ENCODE data around the gene ITGB6. TPM values are rescaled to one million over a fixed set of nuclear protein-coding genes. Genes with fewer than 3 reads are reported as not detected.
A peak's percentile ranks its signal among the peaks of the same experiment; 100 is the strongest.

Gene ITGB6
- total RNA-seq, 1 donor from 2014 or later, result 0.16 TPM

DNA sequence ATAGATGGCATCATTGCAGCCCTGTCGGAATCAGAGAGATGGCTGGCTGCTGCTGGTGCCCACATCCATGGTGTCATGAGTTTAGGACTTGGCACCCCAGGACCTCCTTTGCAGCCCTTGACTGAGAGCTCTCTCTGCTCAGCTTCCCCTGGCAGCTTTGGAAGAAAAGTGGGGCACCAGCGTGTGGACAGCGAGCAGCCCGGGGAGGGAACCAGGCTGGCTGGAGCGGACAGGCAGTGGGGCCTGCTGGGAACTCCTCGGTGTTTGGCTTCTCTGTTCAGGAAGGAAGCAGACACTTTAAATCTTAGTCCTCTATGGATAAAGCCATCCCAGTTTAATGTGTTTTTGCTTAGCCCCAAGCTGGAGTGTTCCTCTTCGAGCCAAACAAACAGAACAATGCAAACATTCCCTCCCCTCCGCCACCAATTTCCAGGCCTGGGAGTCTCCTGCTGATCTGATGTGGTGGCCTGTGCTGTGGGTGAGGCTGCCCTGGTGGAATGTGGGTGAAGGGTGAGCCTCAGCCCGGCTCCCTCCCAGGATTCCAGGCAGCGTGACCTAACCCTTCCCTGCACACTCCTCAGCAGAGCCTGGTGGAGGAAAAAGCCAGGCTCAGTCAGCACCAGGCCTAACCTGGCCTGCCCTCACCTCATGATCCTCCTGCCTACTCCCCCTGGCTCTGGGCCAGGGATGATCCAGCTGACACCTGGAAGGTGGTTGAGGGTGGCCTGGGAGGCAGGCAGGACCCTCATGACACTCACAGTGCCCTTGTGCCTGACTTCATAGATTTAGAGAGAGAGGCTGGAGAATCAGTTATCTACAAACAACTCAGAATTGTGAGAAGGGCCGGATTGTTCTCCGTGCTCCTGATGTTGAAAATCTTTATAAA, 21.6 kb upstream of the ITGB6 start:
- DNase-seq, result no peak

DNA sequence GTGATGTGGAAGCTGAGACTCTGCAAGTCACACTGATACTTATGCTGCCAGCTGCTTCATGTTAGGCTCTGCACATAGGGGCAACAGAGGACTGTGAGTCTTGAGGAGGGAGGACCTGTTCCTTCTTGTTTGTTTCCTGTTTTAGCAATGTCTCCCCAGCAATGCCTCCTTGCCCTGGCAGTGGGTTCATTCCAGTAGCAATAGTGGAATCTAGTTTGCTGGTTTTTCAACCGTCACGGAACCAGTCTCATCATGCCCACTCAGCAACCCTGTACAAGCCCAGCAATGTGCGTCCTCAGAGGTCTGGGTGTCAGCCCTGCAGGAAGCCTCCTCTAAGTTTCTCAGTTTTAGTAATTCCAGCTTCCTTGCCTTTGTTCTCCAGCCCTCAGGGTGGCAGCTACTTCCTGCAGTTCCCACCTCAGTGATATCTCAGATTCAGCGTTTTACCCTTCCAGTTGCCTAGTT, 20.5 kb upstream of the ITGB6 start:
- no peak for DNase-seq

GRCh38 chr2:160220026-160220425, 20.0 kb upstream of the ITGB6 start:
- no peak for DNase-seq

- no peak for DNase-seq
Observed at GRCh38 chr2:160214461-160215445, 14.7 kb upstream of the ITGB6 start.

DNA sequence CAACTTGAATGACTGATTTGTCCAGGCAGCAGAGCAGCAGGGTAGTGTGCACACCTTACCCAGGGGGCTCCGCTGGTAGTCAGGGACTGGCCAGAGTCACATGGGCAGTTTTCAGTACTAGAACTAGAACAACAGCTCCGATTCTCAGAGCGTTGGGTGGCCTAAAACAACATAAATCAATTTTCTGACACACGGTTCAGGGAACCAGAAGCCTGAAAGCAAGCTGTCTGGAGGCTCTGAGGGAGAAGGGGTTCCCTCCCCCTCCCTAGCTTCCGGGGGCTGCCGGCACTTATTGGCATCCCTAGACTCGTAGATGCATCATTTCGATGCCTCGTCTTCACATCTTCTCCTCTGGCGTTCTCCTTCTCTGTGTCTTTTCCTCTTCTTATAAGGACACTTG, 13.4 kb upstream of the ITGB6 start:
- DNase-seq, result no peak

DNA sequence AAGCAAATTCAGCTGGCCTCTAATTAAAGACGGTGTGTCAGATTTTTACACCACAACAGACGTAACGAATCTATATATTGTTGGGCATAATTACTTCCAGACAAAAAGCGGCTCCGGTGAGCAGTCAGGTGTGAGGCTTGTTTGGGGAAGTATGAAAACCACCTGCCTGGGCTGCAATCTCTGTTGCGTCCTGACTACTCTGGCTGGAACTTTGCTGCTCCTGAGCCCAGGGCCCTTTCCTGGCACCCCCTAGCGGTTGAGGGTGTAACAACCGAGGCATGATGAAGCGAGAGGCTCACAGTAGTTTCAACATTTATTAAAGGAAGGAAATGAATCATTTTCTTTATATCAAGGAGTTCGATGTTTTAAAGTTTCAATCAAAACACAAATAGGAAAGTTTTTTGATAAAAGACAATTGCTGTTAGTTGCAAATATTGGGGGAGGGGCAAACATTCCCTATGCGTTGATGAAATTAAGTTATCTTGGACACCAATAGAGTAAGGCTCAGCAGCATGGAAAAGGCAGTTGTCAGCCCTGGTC, 10.6 kb upstream of the ITGB6 start:
- DNase-seq, result no peak

DNA sequence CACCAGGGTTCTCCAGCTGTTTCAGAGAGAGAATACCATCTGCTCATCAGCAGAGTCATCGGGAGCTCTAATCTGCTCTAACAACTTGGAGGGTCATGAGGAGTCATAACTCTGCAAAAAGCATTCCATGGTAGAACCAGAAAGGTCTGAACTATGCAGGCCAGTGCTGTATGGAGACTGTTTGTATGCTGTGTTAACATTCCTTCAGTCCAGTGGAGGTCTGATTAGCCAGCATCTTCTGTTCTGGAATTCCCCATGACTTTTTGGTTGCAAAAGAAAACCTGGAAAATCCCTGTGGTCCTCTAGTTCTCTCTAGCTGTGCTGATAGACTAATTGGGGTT, 9.4 kb upstream of the ITGB6 start:
- no peak for DNase-seq

GRCh38 chr2:160208655-160209515, 8.8 kb upstream of the ITGB6 start:
- no peak for DNase-seq

GRCh38 chr2:160207804-160208654, 8.0 kb upstream of the ITGB6 start:
- peak; percentile 16 for DNase-seq

DNA sequence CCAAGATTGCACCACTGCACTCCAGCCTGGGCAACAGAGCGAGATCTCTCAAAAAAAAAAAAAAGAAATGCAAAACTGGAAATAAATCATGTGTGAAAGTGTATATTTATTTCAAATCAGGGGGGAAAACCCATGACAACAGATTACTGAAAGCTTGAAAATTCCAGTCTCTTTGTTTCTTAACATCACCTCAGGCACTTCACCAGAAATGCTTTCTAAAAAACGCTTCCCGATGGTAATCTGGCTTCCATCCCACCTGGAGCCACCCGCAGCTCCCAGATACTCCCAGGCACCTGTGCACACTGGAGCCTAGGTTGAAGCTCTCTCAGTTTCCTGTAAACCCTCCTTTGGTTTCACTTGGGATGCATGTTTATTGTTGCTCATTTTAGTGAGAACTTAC, 7.2 kb upstream of the ITGB6 start:
- no peak for DNase-seq

DNA sequence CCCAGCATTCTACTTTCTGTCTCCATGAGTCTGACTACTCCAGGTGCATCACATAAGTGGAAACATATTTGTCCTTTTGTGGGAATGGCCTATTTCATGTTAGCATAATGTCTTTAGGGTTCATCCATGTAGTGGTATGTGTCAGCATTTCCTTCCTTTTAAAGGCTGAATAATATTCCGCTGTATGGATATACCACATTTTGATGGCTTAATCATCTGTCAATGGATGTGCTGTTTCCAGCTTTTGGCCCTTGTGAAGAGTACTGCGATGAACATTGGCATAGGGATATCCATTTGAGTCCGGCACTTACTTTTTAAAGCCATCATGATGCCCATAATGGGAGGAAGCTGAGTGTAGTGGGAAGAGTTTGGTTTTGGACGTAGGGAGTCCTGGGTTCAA, 6.4 kb upstream of the ITGB6 start:
- DNase-seq, result no peak

GRCh38 chr2:160205505-160205904, 5.4 kb upstream of the ITGB6 start:
- no peak for DNase-seq

- DNase-seq, result no peak
Observed at GRCh38 chr2:160203422-160203821, 3.4 kb upstream of the ITGB6 start.

DNA sequence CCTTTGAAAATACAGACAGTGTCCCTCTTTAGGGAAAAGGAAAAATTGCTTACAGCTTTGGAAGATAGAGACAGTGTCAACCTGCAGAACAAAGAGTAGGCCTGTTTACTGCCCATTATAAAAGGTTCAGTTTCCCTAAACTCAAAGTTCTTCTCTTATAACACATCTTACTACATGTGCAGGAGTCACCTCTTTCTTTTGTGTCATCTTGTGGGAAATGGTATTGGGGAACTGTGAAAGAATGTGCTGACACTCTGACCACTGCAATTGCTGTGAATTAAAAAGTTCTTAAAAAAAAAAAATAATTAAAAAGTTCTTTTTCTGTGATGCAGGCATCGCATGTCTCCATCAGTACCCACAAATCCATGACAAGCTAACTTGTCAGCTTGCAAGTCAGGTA, 2.9 kb upstream of the ITGB6 start:
- no peak for DNase-seq

DNA sequence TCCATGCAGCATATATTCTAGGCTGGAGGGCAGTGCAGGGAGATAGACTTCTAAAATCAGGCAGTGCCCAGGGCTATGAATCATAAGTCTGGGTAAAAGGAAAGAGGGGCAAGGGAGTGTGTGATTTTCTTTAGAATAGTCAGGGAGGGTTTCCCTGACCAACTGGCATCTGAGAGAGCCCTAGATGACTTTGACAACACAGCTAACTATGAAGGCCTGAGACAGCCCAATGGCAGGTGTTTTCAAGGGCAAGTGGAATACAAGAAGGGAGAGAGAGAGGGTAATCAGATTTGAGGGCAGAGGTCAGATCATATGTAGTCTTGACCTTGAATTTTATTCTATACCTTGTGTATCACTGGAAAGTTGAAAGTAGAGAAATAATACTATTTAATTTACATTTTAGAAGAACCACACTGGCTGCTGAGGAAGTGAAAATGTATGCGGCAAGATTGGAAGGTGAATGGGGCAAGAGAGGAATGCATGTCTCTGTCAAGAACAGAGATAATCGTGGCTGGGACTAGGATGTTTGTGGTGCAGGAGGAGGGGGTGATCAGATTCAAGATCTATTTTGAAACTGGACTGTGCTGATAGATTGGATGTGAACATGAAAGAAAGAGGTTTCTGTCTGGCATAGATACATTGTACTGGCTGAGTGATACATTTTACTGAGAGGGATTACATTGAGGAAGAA, 1.9 kb upstream of the ITGB6 start:
- no peak for DNase-seq

DNA sequence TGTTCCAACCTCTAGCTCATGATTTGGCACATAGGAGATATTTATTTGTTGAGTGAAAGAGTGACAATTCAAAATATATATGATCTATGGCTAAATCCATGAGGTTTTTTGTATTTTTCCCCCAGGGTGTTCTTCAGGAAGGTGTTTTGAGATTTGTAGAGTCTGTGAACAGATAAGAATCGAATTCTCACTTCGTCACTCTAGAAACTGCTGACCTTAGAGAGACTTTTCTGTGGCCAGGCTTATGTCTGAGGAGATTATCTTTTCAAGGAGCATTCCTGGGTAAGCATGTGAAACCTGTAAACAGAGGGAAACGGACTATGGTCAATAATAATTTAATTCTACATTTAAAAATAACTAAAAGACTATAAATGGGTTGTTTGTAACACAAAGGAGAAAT, 849 bp upstream of the ITGB6 start:
- DNase-seq, result no peak

DNA sequence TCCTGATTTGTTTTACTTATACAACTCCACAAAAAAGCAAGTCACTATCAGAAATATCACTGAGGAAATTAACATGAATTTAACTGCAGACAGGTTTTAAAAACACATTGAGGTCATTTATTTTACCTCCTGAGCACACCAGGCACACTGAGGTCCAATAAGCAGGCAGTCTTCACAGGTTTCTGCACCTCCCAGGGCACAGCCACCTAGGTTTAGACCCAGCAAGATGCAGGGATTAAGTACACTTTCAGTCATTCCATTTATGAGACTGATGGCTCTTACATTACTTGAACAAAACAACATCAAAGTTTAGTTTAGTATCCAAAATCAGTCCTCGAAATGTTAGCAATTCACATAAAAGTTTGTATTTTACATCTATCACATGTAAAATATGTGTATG, 1.0 kb downstream of the ITGB6 start:
- DNase-seq, result no peak

DNA sequence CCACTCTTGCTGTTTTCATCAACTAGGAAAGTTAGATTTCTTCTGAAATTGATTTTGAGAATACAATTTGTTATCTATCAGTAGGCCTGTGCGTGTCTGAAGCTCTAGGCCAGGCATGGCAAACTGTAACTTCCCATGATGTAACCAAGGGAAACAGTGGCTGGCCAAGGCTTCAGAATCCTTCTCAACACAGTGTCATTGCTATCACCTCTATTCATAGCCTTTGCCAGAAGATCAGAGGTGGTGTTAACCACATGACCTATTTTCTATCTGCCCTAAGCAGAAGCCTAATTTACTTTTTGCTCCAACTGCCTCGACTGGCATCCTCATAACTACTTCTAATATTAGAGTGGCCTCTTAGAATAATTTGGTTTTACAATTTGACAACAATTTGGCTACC, 2.5 kb downstream of the ITGB6 start:
- DNase-seq, result no peak

GRCh38 chr2:160194946-160195345, 5.1 kb downstream of the ITGB6 start:
- DNase-seq, result no peak

DNA sequence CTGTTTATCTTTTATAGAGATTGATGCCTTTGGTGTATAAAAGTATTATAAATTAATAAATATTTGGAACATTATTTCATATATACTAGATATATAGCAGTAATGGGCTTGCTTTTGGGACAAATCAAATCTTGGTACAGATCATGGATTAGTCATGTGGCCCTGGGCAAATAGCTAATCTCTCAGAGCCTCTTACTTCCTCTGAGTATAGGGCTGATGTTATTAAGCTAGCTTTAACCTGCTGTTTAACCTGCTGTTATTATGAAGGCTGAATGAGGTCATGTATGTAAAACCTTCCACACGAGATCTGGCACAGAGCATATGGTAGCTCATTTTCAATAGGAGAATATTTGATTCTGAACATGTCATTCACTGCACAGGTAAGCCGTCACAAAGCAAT, 5.7 kb downstream of the ITGB6 start:
- no peak for DNase-seq
